GM12892 (cell line): ENCODE measurements around the gene GRHPR.

Experiments used
- DNase-seq: peaks from one replicate; pipeline ENCODE4 v3.0.0; 2011; ENCODE audit not compliant: insufficient read length
- FAIRE-seq: peaks from 2 replicates; lab custom pipeline; 2011; peaks lifted over from hg19 to GRCh38; lab: Jason Lieb, UNC
- POLR2A ChIP-seq: IDR thresholded peaks from 2 replicates; pipeline ENCODE4 v1.6.1; 2011; ENCODE audit warnings: low read depth, low read length, control low read depth
- POLR2AphosphoS5 ChIP-seq: IDR thresholded peaks from 2 replicates; pipeline ENCODE4 v1.6.1; 2011; ENCODE audit warnings: low read depth, low read length, control low read depth
- TAF1 ChIP-seq: IDR thresholded peaks from 2 replicates; pipeline ENCODE4 v1.6.1; 2011; ENCODE audit warnings: low read depth, mild to moderate bottlenecking, control low read depth, low read length, borderline replicate concordance

Gene GRHPR

DNA sequence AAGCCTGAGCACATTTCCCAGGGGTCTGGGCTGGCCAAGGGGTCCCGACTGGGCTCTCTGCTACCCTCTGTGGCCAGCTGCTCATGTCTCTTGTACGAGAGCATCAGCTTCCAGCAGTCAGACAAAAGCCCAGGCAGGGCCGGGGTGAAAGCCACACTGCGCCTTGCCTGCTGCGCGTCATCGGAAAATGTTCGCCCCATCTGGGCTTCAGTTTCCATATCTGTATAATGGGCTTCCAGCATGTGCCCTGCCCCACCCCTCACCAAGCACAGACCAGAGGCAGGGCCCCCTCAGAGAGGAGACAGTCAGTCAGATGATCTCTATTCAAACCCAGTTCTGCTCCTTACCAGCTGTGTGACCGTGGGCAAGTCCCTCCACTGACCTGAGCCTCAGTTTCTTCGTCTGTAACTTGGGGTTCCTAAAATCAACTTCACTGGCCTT, 8.0 kb upstream of the GRHPR start:
- no peak for TF ChIP-seq POLR2A
- no peak for TF ChIP-seq POLR2AphosphoS5
- TF ChIP-seq TAF1 = no peak
- DNase-seq = no peak
- FAIRE-seq = no peak

DNA sequence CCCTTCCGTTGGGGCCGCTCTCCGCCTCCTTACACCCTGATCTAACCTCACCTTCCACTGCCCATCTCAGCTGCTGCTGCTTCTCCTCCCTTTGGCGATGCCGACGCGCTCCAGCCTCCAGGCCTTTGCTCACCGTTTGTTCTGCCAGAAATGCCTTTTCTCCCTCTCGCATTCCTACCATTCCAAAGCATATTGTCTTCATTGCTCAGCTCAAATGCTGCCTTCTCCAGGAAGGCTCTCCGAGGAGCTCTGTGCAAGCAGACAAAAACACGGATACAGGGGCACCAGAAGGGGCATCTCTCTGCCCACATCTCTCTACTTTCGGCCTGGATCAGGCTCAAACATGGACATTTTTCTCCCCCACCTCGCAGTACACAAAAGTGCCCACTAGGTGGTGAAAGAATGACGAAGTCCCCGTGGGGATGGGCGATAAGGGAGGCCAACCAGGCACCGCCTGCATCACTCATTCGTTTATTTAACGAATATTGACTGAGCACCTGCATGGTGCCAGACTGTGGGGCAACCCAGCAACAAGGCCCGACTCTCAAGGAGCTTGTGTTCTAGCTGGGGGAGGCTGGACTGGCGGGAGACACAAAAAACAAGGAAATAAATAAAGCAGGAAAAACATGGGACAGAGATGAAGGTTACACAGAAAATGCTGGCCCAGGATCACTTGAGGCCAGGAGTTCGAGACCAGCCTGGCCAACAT, 7.3 kb upstream of the GRHPR start:
- DNase-seq (peak; percentile 50), FAIRE-seq (peak; percentile 92)
- TF ChIP-seq POLR2A = no peak
- no peak for TF ChIP-seq TAF1
- no peak for TF ChIP-seq POLR2AphosphoS5

DNA sequence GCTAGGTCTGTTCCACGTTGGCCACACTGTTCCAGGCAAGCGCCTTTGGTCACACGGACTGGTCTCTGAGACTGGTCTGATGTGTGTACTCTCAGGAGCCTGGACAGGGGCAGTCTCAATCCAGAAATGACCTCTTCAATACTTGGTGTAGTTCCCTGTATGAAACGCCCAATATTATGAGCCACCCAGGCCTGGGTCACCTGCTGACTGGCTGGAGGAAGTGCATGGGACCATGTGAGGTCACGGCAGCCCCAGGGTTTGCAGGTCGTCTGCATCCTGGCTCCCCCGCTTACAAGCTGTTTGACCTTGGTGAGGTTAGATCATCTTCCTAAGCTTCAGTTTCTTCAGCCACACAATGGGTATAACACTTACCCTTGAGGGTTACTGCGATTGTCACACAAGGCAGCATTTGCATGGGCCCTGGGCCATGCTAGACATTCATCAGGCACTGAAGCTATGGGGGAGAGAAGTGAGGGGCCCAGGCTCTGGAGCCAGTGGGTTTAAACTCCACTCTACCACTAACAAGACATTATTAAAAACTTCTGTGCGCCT, 5.2 kb upstream of the GRHPR start:
- no peak for DNase-seq
- FAIRE-seq = no peak
- TF ChIP-seq POLR2A = no peak
- TF ChIP-seq POLR2AphosphoS5 = no peak
- no peak for TF ChIP-seq TAF1

GRCh38 chr9:37417857-37418618, 4.5 kb upstream of the GRHPR start:
- no peak for DNase-seq

DNA sequence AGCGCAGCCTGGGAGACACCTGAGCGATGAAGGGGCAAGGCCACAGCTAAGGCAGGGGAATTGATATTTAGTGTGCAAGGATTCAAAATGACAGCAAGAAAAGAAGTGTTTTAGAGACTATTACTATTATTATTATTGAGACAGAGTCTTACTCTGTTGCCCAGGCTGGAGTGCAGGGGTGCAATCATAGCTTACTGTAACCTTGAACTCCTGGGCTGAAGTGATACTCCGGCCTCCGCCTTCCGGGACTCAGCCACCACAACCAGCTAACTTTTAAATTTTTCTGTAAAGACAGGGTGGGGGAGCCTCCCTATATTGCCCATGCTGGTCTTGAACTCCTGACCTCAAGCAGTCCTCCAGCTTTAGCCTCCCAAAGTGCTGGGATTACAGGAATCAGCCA, 3.3 kb upstream of the GRHPR start:
- TF ChIP-seq POLR2A (no peak), TAF1 (no peak), POLR2AphosphoS5 (no peak)
- FAIRE-seq = no peak
- no peak for DNase-seq

More at GRCh38 chr9:37417857-37418618, 4.5 kb upstream of the GRHPR start:
- no peak for FAIRE-seq
- TF ChIP-seq TAF1 (no peak), POLR2AphosphoS5 (no peak), POLR2A (no peak)

DNA sequence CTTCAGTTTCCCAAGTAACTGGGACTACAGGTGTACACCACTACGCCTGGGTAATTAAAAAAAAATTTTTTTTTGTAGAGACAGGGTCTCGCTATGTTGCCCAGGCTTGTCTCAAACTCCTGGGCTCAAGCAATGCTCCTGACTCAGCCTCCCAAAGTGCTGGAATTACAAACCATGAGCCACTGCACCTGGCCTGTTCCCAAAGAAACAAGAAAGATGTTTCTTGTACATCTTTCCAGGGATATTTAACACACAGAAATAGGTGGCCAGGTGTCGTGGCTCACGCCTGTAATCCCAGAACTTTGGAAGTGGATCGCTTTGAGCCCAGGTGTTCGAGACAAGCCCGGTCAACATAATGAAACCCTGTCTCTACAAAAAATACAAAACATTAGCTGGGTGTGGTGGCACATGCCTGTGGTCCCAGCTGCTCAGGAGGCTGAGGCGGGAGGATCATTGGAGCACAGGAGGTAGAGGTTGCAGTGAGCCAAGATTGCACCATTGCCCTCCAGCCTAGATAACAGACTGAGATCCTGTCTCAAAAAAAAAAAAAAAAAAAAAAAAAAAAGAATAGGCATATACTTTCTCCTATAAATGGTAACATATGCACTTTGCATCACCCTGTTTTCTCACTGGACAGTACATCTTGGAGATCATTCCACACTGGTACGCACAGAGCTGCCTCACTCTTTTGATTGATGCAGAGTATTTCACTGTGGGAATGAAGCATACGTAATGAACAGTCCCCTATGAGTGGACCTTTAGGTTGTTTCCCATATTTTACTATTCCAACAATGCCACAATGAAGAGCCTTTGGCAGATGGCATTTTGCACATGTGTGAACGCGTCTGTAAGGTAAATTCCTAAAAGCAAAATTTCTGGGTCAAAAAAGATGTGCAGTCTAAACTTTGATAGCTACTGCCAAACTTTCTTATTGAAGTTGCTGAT, 2.0 kb upstream of the GRHPR start:
- no peak for DNase-seq
- TF ChIP-seq TAF1 = no peak
- TF ChIP-seq POLR2AphosphoS5 = no peak
- TF ChIP-seq POLR2A = no peak
- FAIRE-seq = no peak

DNA sequence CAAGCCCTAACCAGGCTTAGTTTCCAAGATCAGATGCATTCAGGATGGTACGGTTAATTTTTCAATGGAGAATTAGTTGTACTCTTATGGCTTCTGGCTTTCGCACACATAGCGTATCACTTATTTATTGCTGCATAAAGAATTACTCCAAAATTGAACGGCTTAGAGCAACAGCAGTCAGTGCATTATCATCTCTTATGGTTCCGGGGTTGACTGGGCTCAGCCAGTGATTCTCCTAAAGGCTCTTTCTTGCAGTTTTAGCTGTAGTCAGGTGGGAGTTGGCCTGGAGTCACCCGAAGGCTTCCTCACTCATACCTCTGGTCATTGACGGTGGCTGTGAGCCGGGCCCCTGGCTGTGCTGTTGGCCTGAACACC, 595 bp upstream of the GRHPR start:
- no peak for TF ChIP-seq TAF1
- TF ChIP-seq POLR2A = no peak
- TF ChIP-seq POLR2AphosphoS5 = no peak
- FAIRE-seq = no peak
- DNase-seq = no peak

- no peak for DNase-seq
- FAIRE-seq = no peak
- TF ChIP-seq TAF1 (no peak), POLR2AphosphoS5 (no peak)
Measured at GRCh38 chr9:37423508-37423907, 1.0 kb downstream of the GRHPR start.

DNA sequence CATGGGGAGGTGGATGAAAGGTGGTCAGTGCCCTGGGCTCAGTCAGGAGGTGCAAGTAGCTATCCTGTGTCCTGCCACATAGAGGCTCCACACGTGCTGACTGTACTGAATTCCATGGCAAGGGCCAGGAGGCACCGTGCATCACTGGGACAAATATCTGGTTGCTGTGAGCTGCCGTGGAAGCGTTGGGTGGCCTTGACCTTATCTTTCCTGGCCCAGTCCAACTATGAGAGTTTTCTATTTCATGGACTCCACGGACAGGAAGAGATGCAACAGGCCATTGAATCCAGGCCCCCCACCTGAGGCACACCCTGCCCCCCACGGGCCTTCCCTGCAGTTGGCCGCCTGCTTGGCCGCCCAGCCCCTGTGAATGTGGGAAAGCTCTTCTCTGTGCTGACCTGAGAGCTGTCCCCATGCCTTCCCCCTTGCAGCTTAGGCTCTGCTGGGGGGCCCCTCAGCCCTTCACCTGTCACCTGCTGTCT, 1.7 kb downstream of the GRHPR start:
- TF ChIP-seq POLR2A (no peak), POLR2AphosphoS5 (peak; percentile 28; the same call in 1 of the 2 replicates), TAF1 (no peak)
- no peak for FAIRE-seq
- DNase-seq = no peak

DNA sequence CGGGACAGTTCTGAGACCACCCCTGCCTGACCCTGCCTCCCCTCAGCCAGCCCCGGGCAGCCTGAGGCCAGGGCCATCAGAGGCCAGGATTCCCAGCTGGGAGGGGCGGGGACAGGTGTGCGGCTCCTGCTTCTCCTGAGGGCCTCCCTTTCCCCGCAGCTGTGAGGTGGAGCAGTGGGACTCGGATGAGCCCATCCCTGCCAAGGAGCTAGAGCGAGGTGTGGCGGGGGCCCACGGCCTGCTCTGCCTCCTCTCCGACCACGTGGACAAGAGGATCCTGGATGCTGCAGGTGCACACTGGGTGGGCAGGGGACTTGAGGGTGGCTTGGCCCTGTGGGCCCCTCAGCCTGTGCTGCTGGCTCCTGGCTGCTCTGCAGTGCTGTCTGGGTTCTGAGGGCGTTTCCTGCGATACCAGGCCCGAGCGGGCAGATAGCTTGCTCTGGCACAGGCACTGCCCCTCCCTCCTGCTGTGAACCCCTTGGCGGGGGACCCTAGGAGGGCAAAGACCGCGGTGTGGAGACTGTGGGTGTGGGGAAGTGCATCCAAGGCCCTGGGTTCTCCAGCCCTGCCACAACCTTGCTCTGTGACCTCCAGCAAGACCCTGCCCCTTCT, 2.3 kb downstream of the GRHPR start:
- FAIRE-seq (no peak), DNase-seq (no peak)
- TF ChIP-seq TAF1 = no peak
- TF ChIP-seq POLR2A = no peak
- TF ChIP-seq POLR2AphosphoS5 = no peak
